ENCODE measurements around the gene MADD.
"Not testable (repeated sequence)": the region's sequence is repeated elsewhere in the genome, so short reads cannot be mapped to it uniquely, and the experiment has no call there.

The MADD gene

DNA sequence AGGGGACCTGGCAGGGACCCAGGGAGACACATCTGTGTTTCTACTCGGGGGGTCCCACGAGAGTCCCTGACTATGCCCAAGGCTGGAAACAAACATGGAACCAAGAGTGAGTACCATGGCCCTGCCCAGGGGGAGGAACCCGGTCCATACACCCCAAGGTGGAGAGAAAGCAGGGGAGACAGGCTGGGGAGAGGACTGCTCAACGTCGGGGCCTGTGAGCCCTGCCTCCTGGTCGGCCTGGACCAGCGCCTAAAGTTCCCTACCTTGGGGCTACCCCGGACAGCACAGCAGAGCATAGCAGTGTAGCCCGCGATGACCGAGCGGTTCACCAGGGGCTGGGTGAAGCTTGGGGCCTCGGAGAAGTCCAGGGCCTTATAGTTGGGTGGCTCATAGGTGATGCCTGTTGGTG is 62.4 kb downstream of the MADD start:
- peaks cover 23% of the 10 kb centered on the region for H3K4me1 Mint-ChIP-seq
- H3K27ac Mint-ChIP-seq, result no peak overlapping the region
- H3K4me3 Mint-ChIP-seq, result no peak overlapping the region
- ATAC-seq, result no peak
- H3K27me3 Mint-ChIP-seq, result no peaks in the 10 kb centered on the region
- H3K36me3 Mint-ChIP-seq, result peaks cover 24% of the 10 kb centered on the region
- H3K9me3 Mint-ChIP-seq, result no peaks in the 10 kb centered on the region

DNA sequence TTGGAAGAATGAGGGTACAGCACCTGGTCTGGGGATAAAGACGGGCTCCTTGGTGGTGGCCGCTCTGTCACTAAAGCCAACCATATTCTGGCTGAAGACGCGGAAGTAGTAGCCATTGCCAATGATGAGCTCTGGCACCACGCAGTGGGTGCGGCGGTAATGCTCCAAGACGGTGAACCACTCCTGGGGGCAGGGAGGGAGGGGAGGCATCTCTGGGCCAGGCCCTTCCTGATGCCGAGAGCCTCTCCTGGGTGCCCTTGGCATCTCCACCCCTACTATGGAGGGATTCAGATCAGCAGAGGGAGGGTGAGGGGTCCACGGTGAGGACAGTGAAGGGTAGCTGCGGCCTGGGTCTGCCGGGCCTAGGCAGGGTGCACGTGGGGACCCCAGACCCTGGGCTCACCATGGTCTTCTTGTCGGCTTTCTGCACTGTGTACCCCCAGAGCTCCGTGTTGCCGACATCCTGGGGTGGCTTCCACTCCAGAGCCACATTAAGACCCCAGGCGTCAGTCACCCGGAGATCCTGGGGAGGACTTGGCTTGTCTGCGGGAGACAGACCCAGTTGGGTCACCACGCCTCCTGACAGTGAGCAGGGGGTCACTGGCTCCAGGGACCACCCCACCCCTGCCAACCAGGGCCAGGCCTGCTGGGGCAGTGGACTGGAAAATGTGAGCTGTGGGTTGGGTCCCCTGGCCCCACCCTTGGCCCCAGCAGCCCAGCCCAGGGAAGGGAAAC is 63.0 kb downstream of the MADD start:
- H3K4me3 Mint-ChIP-seq, result no peak overlapping the region
- no peaks in the 10 kb centered on the region for H3K27me3 Mint-ChIP-seq
- H3K27ac Mint-ChIP-seq, result no peak overlapping the region
- H3K36me3 Mint-ChIP-seq, result peaks cover 18% of the 10 kb centered on the region
- H3K9me3 Mint-ChIP-seq, result no peaks in the 10 kb centered on the region
- H3K4me1 Mint-ChIP-seq, result peaks cover 16% of the 10 kb centered on the region
- no peak for ATAC-seq

DNA sequence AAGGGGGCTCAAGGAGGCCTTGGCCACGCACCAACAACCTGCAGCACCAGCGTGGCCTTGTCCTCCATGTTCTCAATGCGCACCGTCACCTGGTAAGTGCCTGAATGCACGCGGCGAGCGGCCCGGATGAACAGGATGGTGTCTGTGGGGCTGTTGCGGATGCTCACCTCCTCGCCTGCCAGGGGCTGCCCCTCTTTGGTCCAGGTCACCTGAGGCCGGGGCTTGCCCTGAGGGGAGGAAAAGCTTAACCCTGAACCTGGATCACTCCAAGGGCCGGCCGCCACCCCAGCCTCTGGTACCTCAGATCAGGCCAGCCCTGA is 63.6 kb downstream of the MADD start:
- Mint-ChIP-seq H3K4me3 (no peak overlapping the region), H3K36me3 (peaks cover 12% of the 10 kb centered on the region), H3K4me1 (peaks cover 11% of the 10 kb centered on the region), H3K9me3 (no peaks in the 10 kb centered on the region), H3K27me3 (no peaks in the 10 kb centered on the region), H3K27ac (no peak overlapping the region)
- no peak for ATAC-seq

DNA sequence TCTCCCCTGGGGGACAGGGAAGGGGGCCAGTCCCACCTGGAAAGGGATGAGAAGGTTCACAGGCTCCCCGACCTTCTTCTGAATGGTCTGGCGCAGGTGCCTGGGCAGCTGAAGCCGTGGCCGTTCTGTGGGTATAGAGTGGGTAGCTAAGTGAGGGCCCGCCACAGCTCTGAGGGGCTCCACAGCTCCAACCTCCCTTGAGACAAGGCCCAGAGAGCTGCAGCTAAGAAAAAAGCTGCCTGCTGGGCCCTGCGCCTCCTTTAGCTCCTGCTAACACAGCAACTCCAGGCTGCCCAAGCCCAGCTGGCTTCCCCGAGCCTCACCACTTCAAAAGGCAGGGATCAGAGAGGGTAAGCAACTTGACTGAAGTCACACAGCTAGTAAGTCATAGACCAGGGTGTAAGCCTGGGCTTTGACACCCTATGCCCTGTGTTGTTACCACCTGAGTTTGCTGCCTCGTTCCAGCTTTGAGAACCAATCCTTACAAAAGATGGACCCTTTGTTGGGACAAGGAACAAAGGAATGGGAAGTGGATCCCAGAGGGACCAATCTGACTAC is 64.0 kb downstream of the MADD start:
- Mint-ChIP-seq H3K9me3 (no peaks in the 10 kb centered on the region), H3K27ac (no peak overlapping the region), H3K4me1 (peaks cover 6% of the 10 kb centered on the region), H3K36me3 (peaks cover 8% of the 10 kb centered on the region), H3K27me3 (no peaks in the 10 kb centered on the region), H3K4me3 (no peak overlapping the region)
- no peak for ATAC-seq

DNA sequence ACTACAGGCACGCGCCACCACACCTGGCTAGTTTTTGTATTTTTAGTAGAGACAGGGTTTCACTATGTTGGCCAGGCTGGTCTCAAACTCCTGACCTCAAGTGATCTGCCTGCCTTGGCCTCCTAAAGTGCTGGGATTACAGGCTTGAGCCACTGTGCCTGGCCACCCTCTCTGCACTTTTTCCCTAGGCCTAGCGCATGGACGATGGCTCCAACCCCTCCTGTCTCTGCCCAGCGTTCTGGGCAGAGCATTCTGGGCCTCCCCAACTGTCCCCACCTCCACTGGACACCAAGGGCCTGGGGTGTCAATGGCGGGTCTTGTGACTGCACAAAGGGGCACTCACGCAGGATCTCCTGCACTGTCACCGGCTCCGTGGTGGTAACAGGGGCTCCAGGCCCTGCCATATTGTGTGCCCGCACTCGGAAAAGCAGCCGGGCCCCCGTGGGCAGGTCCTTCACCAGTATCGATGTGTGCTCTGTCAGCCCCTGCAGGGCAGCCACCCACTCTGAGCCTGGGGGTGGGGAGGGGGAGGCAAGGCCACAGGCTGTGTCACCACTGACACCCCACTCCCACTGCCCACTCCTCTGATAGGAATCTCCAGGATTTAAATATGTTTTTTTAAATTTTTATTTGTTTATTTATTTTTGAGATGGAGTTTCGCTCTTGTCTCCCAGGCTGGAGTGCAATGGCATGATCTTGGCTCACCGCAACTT is 64.9 kb downstream of the MADD start:
- H3K27me3 Mint-ChIP-seq, H3K4me3 Mint-ChIP-seq, H3K36me3 Mint-ChIP-seq, ATAC-seq, H3K27ac Mint-ChIP-seq, H3K9me3 Mint-ChIP-seq, H3K4me1 Mint-ChIP-seq: not testable (repeated sequence)

DNA sequence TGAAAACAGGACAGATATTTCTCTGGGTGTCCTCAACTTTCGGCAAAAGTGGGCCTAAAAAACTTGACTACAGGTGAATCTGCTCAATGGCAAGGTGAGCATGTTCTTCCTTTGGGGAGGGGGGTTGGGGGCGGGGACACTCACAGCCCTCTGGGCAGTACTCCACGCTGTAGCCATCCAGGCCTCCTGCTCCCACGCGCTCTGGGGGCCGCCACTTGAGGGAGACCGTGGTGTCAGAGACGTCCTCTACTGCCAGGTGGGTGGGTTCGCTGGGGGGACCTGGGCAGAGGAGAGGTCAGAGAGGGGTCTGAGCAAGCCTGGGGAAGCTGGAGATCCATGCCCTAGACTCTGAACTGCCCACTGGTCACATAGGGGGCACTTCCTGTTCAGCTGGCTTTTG is 65.8 kb downstream of the MADD start:
- H3K4me1 Mint-ChIP-seq, result peaks cover 8% of the 10 kb centered on the region
- H3K27ac Mint-ChIP-seq, result no peak overlapping the region
- no peak for ATAC-seq
- no peaks in the 10 kb centered on the region for H3K36me3 Mint-ChIP-seq
- no peak overlapping the region for H3K4me3 Mint-ChIP-seq
- H3K9me3 Mint-ChIP-seq, result no peaks in the 10 kb centered on the region
- no peaks in the 10 kb centered on the region for H3K27me3 Mint-ChIP-seq

DNA sequence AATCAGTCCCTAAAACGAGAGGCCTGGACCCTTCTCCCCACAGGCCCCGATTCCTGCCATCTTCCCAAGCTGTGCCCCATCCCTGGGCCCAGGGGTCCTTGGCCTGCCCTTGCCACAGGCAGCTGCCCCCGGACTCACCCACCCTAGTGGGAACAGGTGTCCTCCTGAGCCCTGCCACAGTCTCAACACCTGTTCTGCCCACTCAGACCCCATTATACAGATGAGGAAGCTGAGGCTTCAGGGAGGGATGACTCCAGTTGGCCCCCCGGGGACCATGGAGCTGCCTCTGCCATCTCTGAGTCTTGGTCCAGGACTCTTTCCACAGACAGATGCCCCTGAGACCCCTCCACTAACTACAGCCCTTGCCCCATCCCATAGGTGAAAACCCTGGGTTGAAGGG is 66.7 kb downstream of the MADD start:
- H3K27me3 Mint-ChIP-seq, result no peaks in the 10 kb centered on the region
- peaks cover 8% of the 10 kb centered on the region for H3K4me1 Mint-ChIP-seq
- no peak overlapping the region for H3K27ac Mint-ChIP-seq
- H3K4me3 Mint-ChIP-seq, result no peak overlapping the region
- no peaks in the 10 kb centered on the region for H3K9me3 Mint-ChIP-seq
- H3K36me3 Mint-ChIP-seq, result no peaks in the 10 kb centered on the region
- no peak for ATAC-seq

DNA sequence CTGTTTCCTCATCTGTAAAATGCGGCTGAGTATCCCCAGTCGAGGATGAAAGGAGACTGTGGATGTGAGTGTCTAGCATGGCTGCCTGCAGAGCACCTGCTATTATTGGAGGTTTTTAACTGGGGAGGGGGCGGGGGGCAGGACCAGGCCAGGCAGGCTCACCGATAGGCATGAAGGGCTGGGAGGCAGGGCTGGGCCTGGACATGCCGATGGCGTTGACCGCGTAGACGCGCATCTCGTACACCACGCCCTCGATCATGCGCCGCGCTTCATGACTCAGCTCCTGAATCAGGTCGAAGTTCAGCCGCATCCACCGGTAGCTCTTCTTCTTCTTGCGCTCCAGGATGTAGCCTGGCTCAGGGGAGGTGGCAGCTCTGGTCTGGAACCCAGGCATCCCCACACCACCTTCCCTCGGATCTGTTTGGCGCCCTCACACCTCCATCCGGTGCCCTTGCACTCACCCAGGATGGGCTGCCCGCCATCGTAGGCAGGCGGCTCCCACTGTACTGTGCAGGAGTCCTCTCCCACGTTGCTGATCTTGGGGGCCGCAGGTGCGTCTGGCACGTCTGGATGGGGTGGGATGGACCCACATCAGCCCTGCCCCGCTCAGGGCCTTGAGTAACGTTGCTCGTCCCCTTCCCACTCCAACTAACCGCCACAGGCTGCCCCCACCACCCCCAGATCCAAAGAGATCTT is 67.4 kb downstream of the MADD start:
- H3K4me1 Mint-ChIP-seq, result peaks cover 8% of the 10 kb centered on the region
- ATAC-seq, result no peak
- no peaks in the 10 kb centered on the region for H3K9me3 Mint-ChIP-seq
- no peaks in the 10 kb centered on the region for H3K36me3 Mint-ChIP-seq
- H3K27ac Mint-ChIP-seq, result no peak overlapping the region
- no peak overlapping the region for H3K4me3 Mint-ChIP-seq
- no peaks in the 10 kb centered on the region for H3K27me3 Mint-ChIP-seq

DNA sequence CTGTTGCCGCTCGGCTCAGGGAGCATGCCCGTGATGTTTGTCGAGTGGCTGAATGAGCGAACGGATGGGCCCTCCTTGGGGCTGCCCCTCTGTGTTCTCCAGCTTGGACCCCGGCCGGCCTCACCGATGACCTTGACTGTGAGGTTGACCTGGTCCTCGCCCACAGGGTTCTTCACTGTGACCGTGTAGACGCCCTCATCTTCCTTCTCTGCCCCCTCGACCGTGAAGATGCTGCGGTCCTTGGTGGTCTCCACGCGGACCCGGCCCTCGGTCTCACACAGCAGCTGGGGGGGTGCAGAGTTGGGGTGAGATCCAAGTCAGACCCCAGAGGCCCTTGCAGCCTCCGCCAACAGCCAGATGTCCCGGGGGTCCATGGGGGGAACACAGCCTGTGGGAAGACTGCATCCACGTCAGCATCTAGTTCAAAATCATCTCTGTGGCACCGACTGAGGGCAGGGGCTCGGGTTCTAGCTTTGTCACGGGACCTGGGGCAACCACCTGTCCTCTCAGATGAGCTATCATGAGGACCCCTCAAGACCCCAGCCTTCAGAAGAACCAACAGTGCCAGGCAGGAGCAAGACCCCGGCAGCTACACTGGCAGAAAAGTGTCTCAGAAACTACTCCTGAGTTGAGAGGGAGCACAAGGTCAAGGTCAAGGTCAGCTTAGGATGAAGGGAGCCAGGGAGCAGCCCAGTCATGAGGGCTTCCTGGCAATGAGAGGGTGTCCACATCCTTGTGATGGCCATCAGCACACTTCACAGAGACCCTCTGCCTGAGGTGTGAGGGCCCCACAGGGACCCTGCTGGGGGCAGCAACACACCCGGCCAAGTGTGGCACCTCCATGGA is 68.7 kb downstream of the MADD start:
- Mint-ChIP-seq H3K27me3 (no peaks in the 10 kb centered on the region), H3K9me3 (no peaks in the 10 kb centered on the region), H3K36me3 (no peaks in the 10 kb centered on the region), H3K27ac (no peak overlapping the region), H3K4me3 (no peak overlapping the region), H3K4me1 (peaks cover 8% of the 10 kb centered on the region)
- no peak for ATAC-seq

DNA sequence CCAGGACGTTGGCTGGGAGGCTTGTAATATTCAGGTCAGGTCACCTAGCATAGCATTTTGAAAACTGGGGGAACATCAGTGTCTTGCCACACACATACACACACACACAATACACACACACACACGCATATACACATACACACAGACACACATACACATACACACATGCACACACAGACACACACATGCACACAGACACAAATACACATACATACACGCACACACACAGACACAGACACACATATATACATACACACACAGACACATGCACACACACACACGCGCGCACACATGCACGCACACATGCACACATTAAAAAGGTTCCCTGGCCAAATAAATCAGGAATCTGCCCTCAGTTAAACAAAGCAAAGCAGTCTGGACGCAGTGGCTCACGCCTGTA is 70.1 kb downstream of the MADD start:
- H3K4me3 Mint-ChIP-seq, result no peak overlapping the region
- H3K4me1 Mint-ChIP-seq, result peaks cover 8% of the 10 kb centered on the region
- ATAC-seq, result no peak
- H3K27me3 Mint-ChIP-seq, result no peaks in the 10 kb centered on the region
- H3K36me3 Mint-ChIP-seq, result no peaks in the 10 kb centered on the region
- no peak overlapping the region for H3K27ac Mint-ChIP-seq
- H3K9me3 Mint-ChIP-seq, result no peaks in the 10 kb centered on the region

DNA sequence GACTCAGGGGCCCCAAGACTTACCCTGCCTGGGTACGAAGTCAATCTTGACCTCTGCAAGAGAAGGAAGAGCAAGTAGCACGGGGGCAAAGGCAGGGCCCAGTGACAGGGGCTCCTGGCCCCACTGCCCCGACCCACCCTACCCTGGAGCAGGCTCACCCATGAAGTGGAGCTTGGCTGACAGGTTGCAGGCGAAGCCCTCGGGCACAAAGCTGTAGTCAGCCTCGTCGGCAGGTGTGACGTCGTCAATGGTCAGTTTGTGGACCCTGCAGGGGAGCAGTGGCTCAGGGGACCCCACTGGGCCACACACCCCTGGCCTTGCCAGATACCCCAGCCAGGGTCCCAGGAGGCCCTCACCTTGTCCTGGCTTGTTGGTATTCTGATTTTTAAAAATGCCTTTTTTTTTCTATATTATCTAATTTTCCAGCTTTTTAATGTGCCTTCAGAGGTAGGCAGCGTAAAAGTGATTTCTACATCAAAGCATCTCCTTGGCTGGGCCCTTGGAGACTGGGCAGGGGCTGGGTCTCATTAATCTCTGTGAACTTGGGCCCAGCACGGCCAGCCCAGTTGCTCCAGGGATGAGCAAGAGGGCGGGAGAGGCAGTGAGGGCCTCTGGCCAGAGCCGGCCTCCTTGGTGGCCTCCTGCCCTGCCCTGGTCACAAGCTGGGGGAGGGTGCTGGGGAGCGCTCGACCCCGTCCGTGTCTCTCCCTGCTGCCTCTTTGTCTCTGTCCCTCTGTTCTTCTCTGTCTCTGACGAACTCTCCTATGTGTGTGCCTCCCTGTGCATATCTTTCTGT is 71.2 kb downstream of the MADD start:
- Mint-ChIP-seq H3K9me3 (no peaks in the 10 kb centered on the region), H3K27ac (no peak overlapping the region), H3K4me3 (no peak overlapping the region), H3K27me3 (no peaks in the 10 kb centered on the region), H3K4me1 (peaks cover 8% of the 10 kb centered on the region), H3K36me3 (no peaks in the 10 kb centered on the region)
- no peak for ATAC-seq

DNA sequence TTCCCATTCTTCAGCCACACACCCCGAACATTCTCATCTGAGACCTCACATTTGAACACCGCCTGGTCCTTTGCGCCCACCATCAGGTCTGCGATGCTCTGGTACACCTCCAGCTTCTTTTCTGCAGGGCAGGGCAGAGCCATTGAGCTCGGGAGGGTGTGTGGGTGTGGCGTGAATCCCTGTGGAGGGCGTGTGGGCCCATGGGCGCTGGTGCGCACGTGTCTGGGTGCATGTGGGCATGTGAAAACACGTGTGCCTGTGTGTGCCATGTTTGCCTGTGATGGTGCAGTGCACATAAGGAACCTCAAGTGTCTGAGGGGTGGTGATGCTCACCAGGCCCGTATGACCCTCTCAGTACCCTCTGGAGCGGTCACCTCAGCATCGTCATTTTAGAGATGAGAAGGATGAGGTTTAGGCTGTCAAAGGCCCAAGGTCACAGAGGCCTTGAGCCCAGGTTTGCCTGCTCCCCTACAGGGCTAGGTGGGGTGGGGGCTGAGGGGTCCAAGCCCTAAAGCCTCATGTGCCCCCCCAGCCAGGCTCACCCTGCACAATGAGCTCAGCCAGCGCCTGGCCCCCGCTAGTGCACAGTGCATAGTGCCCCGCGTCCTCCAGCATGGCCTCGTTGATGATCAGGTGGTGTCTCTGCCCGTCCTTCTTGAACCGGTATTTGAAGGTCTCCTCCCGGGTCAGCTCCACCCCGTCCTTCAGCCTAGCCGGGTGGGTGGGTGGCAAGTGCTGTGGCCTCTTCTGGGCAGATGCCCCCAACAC is 72.3 kb downstream of the MADD start:
- H3K27me3 Mint-ChIP-seq, result no peaks in the 10 kb centered on the region
- H3K36me3 Mint-ChIP-seq, result no peaks in the 10 kb centered on the region
- ATAC-seq, result no peak
- no peaks in the 10 kb centered on the region for H3K9me3 Mint-ChIP-seq
- no peak overlapping the region for H3K4me3 Mint-ChIP-seq
- no peak overlapping the region for H3K27ac Mint-ChIP-seq
- peaks cover 8% of the 10 kb centered on the region for H3K4me1 Mint-ChIP-seq

DNA sequence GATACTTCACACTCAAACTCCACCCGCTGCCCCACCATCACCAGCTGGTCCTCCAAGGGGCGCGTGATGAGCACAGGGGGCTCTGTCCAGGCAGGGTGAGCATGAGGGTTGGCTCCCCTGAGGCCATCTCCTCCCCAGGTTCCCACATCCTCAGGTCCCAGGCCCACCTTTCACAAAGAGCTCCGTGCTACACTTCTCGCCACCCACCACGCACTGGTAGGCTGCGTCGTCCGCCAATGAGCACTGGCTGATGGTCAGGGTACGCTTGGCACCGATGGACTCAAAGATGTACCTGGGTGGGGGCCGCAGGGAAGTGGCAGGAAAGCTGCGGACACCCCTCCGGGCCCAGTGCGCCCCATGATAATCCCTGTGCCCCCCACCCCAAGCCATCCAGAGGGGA is 72.9 kb downstream of the MADD start:
- H3K27ac Mint-ChIP-seq, result no peak overlapping the region
- ATAC-seq, result no peak
- H3K9me3 Mint-ChIP-seq, result no peaks in the 10 kb centered on the region
- no peaks in the 10 kb centered on the region for H3K27me3 Mint-ChIP-seq
- H3K36me3 Mint-ChIP-seq, result no peaks in the 10 kb centered on the region
- peaks cover 8% of the 10 kb centered on the region for H3K4me1 Mint-ChIP-seq
- no peak overlapping the region for H3K4me3 Mint-ChIP-seq
